Fibroblast of lung (primary cell): ENCODE results near the gene C1QTNF12.

Source experiments
- CTCF ChIP-seq, 2 donors: IDR thresholded peaks in 1 of 2; conservative IDR thresholded peaks in 1 of 2; 1 replicate in 1 of 2; 2 replicates in 1 of 2; pipeline ENCODE4 v1.5.1; 2011 to 2012; ENCODE audit warnings: low read length in 2 of 2, control low read depth in 1 of 2, inconsistent platforms in 1 of 2, low read depth in 1 of 2, mild to moderate bottlenecking in 1 of 2
- EZH2 ChIP-seq: IDR thresholded peaks from 2 replicates; pipeline ENCODE4 v1.5.1; 2012; ENCODE audit warnings: low read length, control low read depth, mild to moderate bottlenecking; ENCODE audit errors: missing control alignments

- no peak for TF ChIP-seq EZH2
- no peak for TF ChIP-seq CTCF (conservative IDR thresholded peaks at IDR 0.05 in 1 of 2, IDR thresholded peaks at IDR 0.05 in 1 of 2; ENCODE audit: low read depth in 1 of 2, low read length in 2 of 2)
Observed at GRCh38 chr1:1236176-1236763, 10.3 kb downstream of the C1QTNF12 start.
